GM21619 (cell line): ENCODE data around the gene CYSRT1.
"Not testable (repeated sequence)": the region's sequence is repeated elsewhere in the genome, so short reads cannot be mapped to it uniquely, and the experiment has no call there.

Source experiments
- ATAC-seq: cut with Tn5 transposase; IDR thresholded peaks from one replicate; pipeline ENCODE4 v1.9.1; 2021; ENCODE audit not compliant: unreplicated experiment

The CYSRT1 gene

GRCh38 chr9:137236936-137237421, 12.0 kb downstream of the CYSRT1 start:
- no peak for ATAC-seq

- no peak for ATAC-seq
These were observed 13.1 kb downstream of the CYSRT1 start for GRCh38 chr9:137237759-137238726.

- ATAC-seq: not testable (repeated sequence)
These were observed 14.7 kb downstream of the CYSRT1 start for GRCh38 chr9:137239541-137240200.

GRCh38 chr9:137240318-137240840, 15.4 kb downstream of the CYSRT1 start:
- ATAC-seq: peak; percentile 23

GRCh38 chr9:137240841-137241489, 16.0 kb downstream of the CYSRT1 start, which contains the start of gene TUBB4B:
Gene TUBB4B, plus strand, starts transcription at chr9:137241287. Its CDS starts 74 bp downstream, at chr9:137241361.
- ATAC-seq: peak; percentile 67

- ATAC-seq: peak; percentile 3
These were observed 16.7 kb downstream of the CYSRT1 start for GRCh38 chr9:137241490-137242268.

- ATAC-seq: no peak
These were observed 17.6 kb downstream of the CYSRT1 start for GRCh38 chr9:137242269-137243203.

DNA sequence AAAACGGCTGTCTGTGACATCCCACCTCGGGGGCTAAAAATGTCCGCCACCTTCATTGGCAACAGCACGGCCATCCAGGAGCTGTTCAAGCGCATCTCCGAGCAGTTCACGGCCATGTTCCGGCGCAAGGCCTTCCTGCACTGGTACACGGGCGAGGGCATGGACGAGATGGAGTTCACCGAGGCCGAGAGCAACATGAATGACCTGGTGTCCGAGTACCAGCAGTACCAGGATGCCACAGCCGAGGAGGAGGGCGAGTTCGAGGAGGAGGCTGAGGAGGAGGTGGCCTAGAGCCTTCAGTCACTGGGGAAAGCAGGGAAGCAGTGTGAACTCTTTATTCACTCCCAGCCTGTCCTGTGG, 18.3 kb downstream of the CYSRT1 start:
- ATAC-seq: not testable (repeated sequence)

- no peak for ATAC-seq
These were observed 18.9 kb downstream of the CYSRT1 start for GRCh38 chr9:137243626-137244485.

- ATAC-seq: no peak
These were observed 19.8 kb downstream of the CYSRT1 start for GRCh38 chr9:137244486-137245449.

DNA sequence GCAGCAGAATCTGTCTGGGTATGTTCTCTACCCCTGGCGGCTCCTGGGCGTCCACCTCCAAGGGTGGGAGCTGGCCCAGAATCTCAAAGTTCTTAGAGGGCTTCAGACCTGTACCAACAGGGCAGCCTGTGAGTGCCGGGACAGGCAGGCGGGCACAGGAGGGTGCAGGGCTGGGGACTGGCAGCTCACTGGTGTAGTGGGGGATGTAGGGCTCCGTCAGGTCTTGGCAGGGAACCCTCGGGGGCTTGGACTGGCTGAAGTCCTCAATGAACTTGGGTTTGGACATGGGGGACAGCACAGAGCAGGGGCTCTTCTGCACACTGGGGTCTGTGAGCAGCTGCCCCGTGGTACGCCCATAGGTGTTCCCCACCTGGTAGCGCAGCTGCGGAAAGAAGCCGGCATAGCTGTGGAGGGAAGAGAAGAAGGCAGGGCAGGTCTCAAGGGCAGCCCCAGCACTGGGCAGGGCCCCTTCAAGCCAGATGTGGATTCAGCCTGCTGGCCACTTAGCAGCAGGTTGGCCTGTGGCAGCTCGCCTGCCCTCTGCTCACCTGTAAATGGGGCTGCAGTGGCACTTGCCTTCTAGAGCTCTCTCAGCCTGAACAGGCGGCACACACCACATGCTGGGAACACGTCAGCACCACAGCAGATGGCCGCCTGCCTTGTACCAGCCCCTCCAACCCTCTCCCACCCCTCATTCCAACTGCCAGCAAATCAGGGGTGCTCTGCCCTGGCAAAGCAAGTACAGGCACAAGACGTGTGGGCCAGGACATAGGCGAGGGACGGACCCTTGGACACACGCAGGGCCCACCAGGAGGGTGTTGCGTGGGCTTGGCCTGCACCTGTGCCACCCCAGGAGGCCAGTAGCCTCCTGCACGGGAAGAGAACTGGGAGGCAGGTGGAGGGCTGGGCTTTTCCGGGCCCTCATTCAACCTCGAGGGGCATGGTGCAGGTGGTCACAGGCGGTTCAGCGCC, 20.8 kb downstream of the CYSRT1 start:
- no peak for ATAC-seq

GRCh38 chr9:137247135-137247915, 22.4 kb downstream of the CYSRT1 start:
- ATAC-seq: no peak

DNA sequence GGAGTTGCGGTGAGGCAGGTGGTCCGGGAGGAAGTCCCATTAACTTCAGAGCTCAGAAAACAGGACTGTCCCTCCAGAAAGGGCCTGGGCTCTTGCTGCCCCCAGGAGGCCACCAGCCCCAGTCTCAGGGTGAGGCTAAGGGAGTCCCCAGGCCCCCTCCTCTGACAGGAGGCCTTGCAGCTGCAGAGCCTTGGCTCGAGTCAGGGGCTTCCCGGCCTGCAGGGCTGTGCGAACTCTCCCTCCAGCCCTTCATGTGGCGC, 22.9 kb downstream of the CYSRT1 start:
- no peak for ATAC-seq

DNA sequence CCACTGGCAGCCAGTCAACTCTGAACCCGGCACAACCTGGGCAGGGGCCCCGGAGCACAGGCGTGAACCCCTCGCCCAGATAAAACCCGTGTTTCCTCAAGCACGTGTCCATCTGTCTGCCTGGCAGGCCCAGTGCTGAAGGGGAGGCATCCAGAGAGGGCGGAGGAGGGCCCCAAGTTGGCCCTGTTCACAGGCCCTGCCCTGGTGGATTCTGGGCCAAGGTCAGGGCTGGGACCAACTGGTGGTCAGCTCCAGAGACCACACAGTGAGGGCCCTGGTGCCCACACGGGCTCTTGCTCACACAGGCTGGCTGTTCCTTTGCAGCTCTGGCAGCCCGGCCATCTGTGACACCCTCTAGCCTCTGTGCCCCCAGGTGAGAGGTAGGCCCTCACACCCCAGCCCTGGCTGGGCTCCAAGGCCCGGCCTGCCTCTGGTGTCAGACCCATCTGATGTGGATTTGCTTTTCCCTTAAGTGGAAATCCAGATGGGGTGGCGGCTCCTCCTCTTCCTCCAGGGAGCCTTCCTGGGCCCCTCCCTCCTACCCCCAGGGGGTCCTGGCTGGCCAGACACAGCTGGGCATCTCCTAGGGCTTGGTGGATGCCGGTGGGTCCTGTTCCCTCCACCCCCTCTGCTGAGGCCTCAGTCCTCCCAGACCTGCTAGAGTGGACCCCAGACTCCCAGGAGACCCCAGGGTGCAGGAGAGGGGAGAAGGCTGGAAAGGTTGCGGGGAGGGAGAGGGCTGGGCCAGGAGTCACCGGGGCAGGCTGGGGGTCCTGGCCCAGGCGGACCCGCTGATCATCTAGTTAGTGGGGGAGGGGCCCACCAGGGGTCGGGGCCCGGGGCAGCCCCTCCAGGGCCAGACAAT, 25.6 kb downstream of the CYSRT1 start:
- ATAC-seq: no peak

- ATAC-seq: no peak
These were observed 26.2 kb downstream of the CYSRT1 start, which contains the start of gene STPG3 for GRCh38 chr9:137251194-137251461. Gene STPG3, plus strand, starts transcription at chr9:137251286. Its CDS starts 1 bp downstream, at chr9:137251287.
